ENCODE measurements around the gene FNDC8. TPM values are rescaled to one million over a fixed set of nuclear protein-coding genes. Genes with fewer than 3 reads are reported as not detected.

The FNDC8 gene
- not detected in 2 replicates for total RNA-seq

GRCh38 chr17:35121315-35121714 is at the start of gene FNDC8:
FNDC8 (plus strand) TSS chr17:35121615; CDS start chr17:35121694, 79 bp downstream.

GRCh38 chr17:35119370-35120165 is 1.8 kb upstream of the FNDC8 start, which contains the start of gene RAD51D:
RAD51D (minus strand) TSS chr17:35119860; CDS start chr17:35119613, 247 bp downstream.

GRCh38 chr17:35141681-35142466 is 20.5 kb downstream of the FNDC8 start, which contains the start of gene NLE1:
NLE1 (minus strand) TSS chr17:35142303; CDS start chr17:35142275, 28 bp downstream.

GRCh38 chr17:35147375-35147905 is 26.0 kb downstream of the FNDC8 start, which contains the start of gene UNC45B:
UNC45B (plus strand) TSS chr17:35147817; CDS start chr17:35148264, 447 bp downstream.

Other genes with a start within 250 kb of the FNDC8 start
- gene CCT6B, start 160.2 kb upstream of the FNDC8 start, total RNA-seq, result 0.32 TPM in 1 of 2 replicates, not detected in the other
- gene ZNF830, start 160.1 kb upstream of the FNDC8 start, total RNA-seq, result 16.9 and 19.8 TPM in 2 replicates
- gene LIG3, start 141.1 kb upstream of the FNDC8 start, total RNA-seq, result 31.2 and 46.7 TPM in 2 replicates
- 2.6 and 4.7 TPM in 2 replicates for gene RFFL, start 57.9 kb upstream of the FNDC8 start, total RNA-seq
- 10.3 and 12.0 TPM in 2 replicates for gene RAD51D, start 1.8 kb upstream of the FNDC8 start, total RNA-seq
- gene NLE1, start 20.7 kb downstream of the FNDC8 start, total RNA-seq, result 24.2 and 35.4 TPM in 2 replicates
- not detected in 2 replicates for gene UNC45B, start 26.2 kb downstream of the FNDC8 start, total RNA-seq
- gene SLC35G3, start 72.8 kb downstream of the FNDC8 start, total RNA-seq, result not detected in 2 replicates
- 27.6 and 91.5 TPM in 2 replicates for gene SLFN5, start 121.5 kb downstream of the FNDC8 start, total RNA-seq

Data from epithelial cell of umbilical artery (primary cell).